GM19193 (cell line): ENCODE results near the gene MTF2.

ENCODE experiments used
- POLR2A ChIP-seq: IDR thresholded peaks from 4 replicates; pipeline ENCODE4 v1.6.1; 2011; ENCODE audit not compliant: insufficient read depth, insufficient read length; ENCODE audit errors: extremely low read depth

Gene MTF2

DNA sequence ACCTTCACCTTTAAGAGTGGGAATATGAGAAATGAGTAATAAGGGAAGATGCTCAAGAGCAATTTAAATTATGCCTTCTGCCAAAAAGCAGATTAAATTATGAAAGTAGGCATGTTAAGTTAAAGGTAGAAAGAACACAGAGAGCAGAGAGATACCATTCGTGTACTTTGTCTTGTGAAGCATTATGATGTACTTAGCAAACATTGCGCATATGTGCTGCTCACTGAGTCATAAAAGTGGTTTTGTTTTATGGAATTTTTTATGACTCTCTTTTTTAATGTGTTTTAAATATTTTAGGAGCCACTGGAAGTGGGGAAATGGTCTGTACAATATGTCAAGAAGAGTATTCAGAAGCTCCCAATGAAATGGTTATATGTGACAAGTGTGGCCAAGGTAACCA is 35.3 kb downstream of the MTF2 start:
- no peak for TF ChIP-seq POLR2A

DNA sequence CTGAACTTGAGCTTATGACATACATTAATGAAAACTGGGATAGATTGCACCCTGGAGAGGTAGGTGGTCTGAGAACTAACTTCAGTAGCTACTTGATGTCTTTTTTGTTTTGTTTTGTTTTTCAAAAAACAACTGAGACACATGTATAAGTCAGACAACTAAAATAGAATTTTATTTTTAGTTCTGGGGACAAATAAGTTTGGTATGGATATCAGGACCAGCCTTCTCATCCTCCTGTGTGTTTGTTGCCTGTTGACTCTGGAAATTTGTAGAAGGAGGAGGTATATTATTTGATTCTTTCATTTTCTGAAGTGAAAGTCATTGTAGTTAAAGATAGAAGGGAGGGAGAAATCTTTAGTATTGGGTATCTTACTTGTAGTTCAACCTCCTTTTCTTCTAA is 41.5 kb downstream of the MTF2 start:
- no peak for TF ChIP-seq POLR2A

DNA sequence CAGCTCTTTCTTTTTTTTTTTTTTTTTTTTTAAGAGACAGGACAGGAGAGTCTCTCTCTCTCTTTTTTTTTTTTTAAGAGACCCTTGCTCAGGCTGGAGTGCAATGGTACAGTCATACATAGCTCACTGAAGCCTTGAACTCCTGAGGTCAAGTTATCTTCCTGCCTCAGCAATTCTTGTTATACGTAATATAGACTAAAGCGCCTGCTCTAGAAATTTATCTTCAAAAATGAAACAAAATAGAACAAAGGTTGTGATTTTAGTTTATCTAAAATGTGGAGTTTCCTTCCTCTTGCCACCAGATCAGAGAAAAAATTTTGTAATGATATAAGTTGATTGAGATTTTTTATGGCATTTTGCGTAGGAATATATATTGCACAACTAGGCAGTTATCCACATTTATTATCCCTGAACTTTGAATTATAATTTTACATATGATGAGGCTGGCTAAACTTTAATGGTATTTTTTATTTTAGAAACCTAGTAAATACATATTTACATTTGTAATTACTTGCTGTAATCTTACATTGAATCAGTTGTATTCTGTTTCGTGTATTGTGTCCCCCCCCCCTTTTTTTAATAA is 44.2 kb downstream of the MTF2 start:
- TF ChIP-seq POLR2A, result no peak

DNA sequence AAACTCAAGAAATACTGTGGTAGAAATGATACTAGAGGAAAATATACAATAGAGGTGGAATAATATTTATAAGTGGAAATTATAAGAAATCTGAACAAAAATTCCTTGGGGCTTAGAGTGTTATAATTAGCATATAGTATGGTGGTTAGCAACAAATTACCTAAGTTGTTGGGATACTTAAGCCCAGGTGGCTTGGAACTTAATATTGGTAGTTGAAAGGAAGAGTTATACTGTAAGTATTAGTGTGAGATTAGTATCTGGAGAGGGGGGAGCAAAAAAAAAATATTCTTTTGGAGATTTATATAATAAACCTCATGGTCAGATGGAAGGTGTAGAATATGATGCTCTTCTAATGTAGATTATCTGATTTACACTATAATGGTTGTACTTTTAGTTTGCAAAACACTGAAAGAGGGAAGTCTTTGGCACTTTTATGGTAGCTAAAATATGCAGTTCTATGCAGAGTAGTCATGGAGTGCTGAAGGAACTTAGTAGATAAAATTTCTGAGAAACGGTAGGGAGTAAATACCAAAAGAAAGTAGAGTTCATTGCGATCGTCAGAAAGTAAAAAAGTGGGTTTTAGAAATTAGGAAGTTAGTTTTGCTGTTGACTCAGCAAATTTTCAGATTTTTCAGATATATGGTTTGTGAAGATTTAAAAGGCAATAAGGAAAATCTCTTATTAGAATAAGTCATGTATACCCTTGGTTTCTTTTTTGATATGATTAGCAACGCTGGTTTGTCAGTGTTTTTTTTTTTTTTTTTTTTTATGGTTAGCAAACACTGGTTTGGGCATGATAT is 45.7 kb downstream of the MTF2 start:
- TF ChIP-seq POLR2A, result no peak

DNA sequence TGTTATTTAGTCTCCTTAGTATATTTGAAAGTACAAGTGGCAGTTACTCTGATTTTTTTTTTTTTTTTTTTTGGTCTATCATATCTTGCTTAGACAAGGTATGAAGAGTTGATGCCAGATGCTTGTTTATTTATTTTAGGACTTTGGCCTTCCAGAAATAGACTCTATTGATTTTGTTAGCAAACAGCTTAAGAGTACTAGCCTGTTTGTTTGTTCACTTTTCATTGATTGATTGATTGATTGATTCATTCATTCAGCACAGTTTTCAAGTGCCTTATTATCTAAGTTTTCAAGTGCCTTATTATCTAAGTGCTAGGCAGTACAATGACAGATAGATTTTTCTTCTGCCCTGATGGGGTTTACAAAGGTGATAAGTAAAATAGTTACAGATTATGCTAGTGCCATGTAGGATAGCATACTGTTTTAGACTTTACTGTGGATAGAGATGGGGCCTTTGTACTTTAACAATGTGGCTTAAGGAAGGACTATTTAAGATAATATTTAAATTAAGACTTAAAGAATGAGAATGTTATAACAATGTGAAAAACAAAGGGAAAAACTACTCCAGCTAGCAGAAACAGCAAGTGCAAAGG is 50.5 kb downstream of the MTF2 start:
- no peak for TF ChIP-seq POLR2A

DNA sequence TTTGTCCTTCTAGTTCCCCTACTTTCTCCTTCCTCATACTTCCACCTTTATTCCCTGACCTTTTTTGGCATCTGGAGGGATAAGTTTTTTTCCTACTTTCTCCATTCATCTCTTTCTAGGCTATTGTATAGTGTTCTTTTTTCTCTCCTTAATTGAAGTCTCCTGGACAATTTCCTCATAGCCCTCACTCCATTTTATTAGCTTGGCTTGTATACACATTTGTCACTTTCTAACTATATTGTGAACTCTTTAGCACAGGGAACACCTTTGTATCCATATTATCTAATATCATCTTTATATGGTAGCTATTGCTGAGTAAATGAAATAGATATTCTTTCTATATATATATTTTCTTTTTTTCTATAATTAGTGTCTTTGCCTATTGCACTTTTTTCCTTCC is 53.6 kb downstream of the MTF2 start:
- no peak for TF ChIP-seq POLR2A

DNA sequence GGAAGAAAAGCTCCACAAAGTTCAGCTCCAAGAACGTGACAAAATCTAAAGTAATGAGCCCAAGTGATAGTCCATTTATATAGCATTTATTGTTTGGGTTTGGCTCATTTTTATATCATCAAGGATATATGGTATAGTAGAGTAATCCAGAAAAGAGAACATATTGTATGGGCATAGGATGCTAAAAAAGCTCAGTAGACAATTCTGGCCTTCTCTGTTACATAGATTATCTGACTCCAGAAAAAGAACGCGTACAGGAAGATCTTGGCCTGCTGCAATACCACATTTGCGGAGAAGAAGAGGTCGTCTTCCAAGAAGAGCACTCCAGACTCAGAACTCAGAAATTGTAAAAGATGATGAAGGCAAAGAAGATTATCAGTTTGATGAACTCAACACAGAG is 57.4 kb downstream of the MTF2 start:
- no peak for TF ChIP-seq POLR2A

DNA sequence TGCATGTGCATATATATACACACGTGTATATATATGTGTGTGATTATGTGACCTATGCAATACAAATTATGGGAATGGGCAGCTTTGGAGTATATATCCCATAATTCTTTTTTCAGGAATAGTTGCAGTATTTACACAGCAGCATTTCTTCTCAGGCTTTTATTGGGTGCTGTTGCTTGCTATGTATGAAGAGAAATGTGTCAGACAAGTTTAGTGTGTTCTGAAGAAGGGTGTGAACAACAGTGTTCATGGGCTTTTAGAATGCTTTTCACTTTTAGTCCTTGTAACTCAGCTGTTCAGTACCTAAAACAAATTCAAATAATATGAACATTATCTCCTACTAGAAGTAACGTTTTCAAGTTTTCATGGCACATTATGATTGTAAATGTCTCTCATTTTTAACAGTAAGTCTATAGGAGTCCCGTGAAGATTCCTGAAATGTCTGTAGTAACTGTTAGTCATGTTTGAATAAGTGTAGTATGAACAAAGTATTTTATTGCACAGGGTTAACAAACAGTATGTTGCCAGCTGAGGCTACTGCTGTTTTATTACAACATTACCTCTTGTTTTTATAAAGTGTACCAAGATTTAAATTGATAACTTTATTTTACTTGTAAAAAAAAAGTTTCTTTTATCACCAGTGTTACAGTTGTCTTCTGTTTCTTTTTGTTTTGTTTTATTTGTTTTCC is 58.7 kb downstream of the MTF2 start:
- no peak for TF ChIP-seq POLR2A

DNA sequence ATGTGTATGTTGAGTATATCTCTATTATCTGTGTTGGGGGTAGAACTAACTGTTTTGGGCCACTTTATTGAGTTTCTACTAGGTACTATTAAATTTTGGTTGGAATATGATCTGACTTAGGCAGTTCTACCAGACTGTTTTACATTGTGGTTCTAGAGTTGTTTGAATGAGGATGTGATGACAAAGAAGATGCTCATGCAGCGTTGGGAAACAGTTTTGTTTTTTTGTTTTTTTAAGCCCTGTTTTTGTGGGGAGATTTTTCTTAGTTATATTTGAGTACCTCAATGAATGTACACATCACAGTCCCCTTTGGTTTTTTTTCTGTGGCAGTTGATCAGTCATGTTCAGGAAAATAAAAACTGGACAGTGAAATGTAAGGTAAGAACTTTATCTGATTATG is 61.0 kb downstream of the MTF2 start:
- no peak for TF ChIP-seq POLR2A

DNA sequence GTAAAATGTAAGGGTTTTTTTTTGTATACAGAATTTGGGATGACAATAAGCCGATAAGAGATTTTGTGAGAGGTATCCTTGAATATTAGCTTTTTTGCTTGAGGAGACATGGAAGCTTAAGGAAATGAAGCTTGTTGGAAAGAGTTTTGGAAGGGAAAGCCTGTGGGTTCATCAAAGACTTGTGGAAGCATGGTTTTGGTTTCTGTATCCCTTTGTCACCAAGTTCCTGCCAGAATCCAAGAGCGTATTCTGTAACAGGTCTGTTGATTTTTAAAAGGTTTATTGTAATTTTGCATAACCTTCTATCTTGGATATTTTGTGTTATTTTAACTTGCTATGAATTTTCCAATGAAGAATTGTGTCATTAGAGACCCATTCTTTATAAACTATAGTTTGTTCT is 63.1 kb downstream of the MTF2 start:
- TF ChIP-seq POLR2A, result no peak

DNA sequence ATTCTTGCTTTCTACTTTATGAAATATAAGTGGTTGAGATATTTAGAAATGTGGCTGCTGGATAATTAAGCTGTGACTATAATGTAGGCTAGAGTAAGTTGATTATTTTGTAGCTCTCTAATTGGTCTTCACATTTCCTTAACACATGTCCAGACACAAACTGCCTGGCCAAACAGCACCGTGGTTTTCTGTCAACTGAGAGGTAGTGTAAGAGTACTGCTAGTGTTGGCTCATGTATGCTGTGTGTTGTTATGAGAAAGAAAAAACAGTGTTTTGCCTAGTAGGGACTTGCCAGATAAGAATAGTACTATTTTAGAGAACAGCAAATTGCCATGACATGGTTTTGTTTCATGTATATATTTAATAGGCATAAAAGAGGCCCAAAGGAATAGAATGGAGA is 64.1 kb downstream of the MTF2 start:
- TF ChIP-seq POLR2A, result no peak

DNA sequence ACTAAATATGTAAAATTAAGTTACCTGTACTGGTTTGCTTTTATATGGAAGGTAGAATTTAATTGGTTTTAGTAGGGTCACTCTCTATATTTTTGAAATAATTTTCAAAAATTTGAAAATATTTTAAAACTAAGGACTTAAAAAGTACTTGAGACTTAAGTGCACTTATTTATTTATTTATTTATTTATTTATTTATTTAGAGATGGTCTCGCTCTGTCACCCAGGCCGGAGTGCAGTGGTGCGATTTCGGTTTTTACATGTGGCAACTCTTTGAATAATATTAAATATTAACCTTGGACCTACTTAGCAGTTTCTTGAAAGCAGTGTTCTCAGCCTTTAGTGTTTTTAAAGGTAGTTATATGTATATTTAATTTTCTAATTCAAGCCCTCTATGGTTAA is 64.7 kb downstream of the MTF2 start:
- TF ChIP-seq POLR2A, result no peak

DNA sequence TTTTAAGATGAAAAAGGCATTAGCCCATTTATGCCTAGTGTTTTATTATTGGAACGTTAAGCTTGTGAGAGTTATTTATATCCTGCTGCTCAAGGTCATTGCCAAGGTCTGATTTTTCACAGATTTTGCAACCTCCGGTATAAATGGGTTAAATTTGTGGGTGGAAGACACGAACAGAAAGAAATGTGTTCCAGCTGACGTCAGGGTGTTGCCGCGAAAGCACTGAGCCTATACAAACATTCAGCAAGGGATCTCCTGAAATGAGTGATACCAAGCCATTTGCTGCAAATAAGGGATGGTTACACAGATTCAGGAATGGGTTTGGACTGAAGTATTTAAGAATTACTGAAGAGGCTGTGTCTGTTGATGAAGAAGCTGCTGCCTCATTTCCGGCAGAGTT is 68.9 kb downstream of the MTF2 start:
- no peak for TF ChIP-seq POLR2A

DNA sequence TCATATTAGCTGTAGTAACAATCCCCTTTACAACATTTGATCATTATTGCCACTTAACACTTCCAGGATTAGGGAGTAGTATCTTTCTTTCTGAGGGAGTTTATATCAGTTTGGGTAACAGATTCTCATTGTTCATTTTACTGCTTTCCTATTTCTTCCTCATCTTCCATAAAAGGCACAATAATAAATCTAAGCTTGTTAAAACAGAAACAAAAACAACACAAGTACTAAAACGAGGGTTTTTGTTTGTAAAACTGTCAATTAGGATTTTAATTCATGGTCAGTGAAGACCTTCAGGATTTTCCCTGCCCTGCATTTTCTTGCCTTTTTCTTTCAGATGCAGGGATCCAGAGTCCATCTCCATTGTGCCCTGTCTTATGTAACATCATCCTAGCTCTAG is 71.6 kb downstream of the MTF2 start:
- no peak for TF ChIP-seq POLR2A

DNA sequence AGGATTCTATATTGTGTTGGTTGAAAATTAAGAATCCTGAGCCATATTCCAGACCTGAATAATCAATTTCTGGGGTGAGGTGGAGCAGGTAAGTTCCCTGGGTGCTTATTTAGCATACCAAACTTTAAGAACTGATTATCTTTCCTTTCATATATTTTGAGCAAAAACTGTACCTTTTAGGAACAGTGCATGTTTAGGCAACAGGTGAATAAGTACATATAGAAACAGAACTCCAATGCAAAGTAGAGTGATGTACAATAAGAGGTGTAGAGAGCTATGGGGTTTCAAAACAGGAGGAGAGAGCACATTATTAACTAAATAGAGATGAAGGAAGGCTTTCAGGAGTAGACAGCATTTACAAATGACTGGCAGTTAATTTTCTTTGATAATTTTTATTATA is 72.4 kb downstream of the MTF2 start:
- TF ChIP-seq POLR2A, result no peak

DNA sequence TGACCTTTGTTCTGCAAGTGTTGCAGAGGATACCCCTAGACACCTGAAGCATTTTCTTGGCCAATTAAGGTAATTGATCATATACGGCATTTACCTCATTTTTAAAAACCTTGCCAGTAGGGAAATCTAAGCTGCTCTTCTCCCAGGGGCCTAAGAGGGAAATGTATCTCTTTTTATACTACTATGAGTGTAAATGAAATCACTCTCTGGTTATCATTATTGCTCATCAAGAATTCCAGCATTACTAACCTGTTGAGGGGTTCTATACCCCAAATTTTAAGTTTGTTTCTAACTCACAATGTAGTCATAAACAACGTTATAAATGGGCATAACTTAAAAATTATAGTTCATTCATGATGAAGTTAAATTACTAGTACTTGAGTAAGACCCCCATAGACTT is 73.8 kb downstream of the MTF2 start:
- TF ChIP-seq POLR2A, result no peak
